NCI-H146 treated with DMSO at 0.1 percent for 48 hours (cell line): ENCODE results near the gene ARSI.

Experiments
- DNase-seq: peaks from one replicate; lab custom pipeline; 2025; ENCODE audit not compliant: unreplicated experiment; lab: John Stamatoyannopoulos, UW

ARSI gene

DNA sequence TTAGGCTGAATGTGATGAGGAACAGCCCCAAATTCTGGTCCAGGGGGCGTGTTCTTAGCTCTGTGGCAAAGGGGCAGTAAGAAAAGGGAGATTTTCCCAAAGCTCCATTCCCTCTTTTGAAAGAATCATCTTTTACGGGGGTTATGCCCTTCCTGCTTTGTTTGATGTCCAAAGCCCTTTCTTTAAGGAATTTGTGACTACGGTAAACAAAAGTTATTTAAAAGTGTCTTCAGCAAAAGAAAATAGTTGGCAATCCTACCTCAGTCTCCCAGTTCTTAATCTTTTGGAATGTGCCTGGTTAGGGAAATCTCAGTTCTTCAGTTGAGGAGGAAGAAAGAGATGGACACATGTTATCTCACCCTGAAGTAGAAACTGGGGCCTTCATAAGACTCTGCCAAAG lies 24.4 kb upstream of the ARSI start:
- DNase-seq = no peak

GRCh38 chr5:150326707-150327106 lies 24.0 kb upstream of the ARSI start:
- no peak for DNase-seq

- no peak for DNase-seq
These were observed 22.7 kb upstream of the ARSI start for GRCh38 chr5:150325426-150325825.

DNA sequence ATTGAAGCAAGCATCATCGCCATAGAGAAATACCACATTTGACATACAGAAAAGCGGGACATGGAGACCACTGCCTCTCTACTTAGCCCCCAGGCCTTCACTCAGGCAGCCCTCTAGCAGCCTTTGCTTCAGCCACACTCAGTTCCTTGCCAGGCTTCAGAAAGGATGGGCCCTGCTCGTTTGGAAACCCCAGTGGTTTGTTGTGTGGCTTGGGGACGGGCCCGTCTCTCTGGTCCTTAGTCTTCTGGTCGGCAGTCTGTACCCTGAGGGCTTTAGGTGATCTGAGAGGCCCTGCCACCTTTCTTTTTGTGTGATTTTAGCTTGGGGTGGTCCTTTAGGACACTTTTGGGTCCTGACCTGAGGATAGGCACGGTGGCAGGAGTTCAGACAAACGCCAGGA lies 21.1 kb upstream of the ARSI start:
- DNase-seq = no peak

DNA sequence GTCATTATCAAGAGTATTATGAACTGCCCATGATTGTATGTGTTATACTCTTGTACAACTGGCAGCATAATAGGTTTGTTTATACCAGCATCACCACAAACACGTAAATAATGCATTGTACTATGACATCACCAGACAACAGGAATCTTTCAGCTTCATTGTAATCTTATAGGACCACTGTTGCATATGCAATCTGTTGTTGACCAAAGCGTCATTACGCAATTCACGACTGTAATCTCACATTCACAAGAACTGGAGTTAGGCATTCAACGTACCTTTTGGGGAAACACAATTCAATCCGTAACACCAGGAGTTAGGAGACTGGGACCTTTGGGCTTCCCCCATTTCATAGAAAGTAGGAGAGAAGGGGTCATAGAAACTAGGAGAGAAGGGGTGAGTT lies 20.4 kb upstream of the ARSI start:
- DNase-seq = no peak

DNA sequence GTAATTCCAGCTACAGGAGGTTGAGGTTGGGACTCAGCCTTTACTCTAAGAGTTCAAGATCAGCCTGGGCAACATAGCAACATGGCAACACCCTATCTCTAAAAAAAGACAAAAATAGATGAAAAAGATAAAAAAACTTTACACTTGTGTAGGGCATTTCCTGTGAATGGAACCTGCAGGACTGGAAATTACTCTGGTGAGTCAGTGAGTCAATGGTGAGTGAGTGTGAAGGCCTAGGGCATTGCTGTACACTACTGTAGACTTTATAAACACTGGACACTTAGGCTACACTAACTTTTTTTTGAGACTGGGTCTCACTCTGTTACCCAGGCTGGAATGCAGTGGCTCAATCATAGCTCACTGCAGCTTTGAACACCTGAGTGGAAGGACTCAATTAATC lies 19.5 kb upstream of the ARSI start:
- DNase-seq = no peak

GRCh38 chr5:150321784-150322183 lies 19.1 kb upstream of the ARSI start:
- no peak for DNase-seq

GRCh38 chr5:150321211-150321610 lies 18.5 kb upstream of the ARSI start:
- DNase-seq = no peak

DNA sequence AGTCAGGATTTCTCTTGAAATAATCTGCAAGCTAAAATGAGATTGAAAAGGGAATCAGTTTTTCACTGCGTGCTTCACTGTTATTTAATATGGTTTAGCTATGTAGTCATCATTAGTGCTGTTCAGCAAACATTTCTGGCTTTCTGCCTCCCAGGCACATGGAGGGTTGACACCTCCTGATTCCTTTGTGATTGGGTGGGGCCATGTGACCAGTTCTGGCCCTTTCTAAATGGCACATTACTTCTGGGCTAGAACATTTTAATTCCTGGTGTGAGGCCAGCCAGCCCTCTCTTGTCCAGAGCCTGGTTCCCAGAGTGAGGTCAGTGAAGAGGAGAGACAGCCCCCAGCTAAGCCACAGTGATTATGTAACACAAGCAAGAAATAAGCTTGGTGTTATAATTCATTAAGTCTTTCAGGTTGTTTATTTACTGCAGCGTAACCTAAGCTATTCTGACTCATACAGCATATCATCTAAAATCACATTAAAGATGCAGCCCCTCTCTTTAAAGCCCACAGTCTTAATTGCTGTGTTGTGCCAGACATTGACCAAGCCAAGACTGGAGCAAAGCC lies 17.4 kb upstream of the ARSI start:
- no peak for DNase-seq

- no peak for DNase-seq
These were observed 16.7 kb upstream of the ARSI start for GRCh38 chr5:150319484-150319790.

DNA sequence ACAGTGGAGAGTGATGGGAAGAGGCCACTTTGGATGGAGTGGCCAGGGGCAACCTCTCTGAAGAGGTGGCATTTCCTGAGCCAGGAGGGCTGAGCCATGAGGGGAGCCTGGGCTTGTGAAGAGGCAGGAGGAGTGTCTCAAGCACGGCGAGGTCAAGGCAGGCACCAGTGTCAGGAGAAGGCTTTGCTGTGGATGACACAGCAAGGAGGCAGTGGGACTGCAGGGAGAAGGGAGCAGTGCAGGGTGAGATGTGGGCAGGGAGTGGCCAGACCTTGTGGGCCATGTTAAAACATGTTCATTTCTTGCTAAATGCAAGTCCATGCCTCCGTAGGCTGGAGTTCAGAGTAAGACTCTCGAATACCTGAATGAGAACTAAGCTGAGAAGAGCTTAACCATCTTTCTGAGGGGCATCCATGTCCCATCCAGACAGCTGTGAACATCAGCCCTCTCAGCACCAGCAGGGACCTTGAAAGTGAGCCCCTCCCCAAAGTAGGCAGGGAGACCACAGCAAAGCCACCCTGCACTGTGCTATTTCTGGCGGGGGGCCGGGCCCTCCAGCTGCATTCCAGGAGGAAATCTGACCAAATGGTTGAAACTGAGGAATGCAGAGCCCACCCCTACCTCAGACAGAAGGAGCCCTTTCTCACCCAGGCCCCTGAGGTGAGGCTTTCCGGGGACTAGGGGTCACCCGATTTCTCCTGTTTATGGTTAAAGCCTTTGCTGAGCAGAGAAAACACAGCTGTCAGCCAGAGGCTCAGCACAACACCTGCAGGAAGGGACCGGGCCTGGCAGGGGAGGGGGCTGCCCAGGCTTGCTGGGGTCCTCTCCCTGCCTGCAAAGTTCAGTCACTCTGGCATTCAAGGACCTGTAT lies 16.1 kb upstream of the ARSI start:
- DNase-seq = no peak

GRCh38 chr5:150317048-150318003 lies 14.6 kb upstream of the ARSI start:
- DNase-seq = no peak

- no peak for DNase-seq
These were observed 13.6 kb upstream of the ARSI start for GRCh38 chr5:150316320-150316719.

- DNase-seq = no peak
These were observed 12.5 kb upstream of the ARSI start for GRCh38 chr5:150315245-150315644.

DNA sequence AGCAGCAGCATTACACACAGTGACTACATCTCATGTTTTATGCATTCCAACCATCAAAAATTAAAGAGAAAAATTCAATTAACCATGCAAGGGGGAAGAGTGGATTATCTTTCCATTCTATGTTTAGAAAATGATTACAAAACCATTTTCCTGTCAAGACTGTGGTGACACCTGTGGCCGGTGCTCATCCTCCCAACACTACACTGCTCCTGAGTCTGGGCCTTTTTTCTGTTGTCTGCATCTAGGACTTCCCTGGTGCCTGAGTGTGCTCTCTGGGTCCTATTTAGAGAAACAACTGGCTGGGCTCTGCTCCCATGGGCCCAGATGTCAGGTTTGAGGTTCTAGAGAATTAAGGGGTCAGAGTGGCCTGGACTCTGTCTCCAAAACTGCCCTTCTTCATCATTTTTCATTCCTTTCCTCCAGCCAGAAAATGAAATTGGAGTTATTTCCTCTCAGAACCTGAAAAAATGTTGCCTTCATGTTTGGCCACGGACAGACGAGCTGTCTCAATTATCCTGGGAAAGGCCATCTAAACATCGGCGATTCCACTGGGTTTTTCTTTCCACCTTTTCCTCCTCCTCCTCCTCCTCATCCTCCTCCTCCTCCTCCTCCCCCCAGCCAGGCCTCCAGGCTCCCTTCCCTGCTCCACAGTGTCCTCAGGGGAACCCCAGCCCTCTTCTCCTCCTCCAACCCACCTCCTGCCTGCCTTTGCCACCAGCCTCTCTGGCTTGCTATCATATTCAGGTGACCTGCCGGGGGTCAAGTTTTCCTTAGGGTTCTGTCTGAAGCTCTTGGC lies 11.4 kb upstream of the ARSI start:
- no peak for DNase-seq

GRCh38 chr5:150313501-150313900 lies 10.8 kb upstream of the ARSI start:
- DNase-seq = no peak

GRCh38 chr5:150312518-150312917 lies 9.8 kb upstream of the ARSI start:
- DNase-seq = no peak

- no peak for DNase-seq
These were observed 8.4 kb upstream of the ARSI start for GRCh38 chr5:150311015-150311692.

GRCh38 chr5:150310246-150310645 lies 7.5 kb upstream of the ARSI start:
- no peak for DNase-seq

DNA sequence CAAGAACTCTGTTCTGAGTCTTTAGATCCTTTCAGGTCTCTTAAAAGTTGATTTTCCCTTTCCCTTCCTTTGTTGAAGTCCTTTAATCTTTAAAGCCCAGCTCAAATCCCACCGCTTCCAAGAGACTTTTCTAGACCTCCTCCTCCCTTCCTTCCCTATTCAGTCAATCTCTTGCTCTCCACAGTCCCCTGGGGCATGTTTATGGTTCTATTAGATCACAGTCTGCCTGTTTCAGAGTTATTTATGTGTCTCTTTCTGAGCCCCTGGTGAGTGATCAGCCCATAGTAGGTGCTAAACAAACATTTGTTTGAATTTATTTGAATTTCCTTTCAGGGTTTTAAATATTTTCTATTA lies 7.2 kb upstream of the ARSI start:
- DNase-seq = no peak
